Smooth muscle cell of the brain vasculature (primary cell): ENCODE results near the gene CACNA2D3.

Source experiments
- DNase-seq: peaks from one replicate; pipeline ENCODE4 v3.0.0-alpha.2; 2012; ENCODE audit warnings: low read depth, low spot score

The CACNA2D3 gene

GRCh38 chr3:54339608-54340007, 217.3 kb downstream of the CACNA2D3 start:
- DNase-seq, result no peak

DNA sequence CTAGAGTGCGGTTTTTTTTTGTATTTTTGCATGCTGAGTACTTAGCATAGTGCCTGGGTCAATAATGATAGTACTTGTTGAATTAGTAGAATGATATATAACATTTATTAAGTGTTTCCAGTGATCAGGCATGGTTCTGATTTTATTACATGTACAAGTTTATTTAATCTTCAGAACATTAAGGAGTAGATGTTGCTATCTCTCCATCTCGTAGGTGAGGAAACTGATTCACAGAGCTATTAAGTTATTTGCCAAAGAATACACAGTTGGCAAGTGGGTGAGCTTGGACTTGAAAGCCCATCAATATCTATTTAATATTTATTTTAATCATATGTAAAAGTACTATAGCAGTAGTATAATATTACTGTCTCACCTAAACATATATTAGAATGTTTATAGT, 219.5 kb downstream of the CACNA2D3 start:
- no peak for DNase-seq

- DNase-seq, result no peak
These were observed 220.3 kb downstream of the CACNA2D3 start for GRCh38 chr3:54342676-54343075.

DNA sequence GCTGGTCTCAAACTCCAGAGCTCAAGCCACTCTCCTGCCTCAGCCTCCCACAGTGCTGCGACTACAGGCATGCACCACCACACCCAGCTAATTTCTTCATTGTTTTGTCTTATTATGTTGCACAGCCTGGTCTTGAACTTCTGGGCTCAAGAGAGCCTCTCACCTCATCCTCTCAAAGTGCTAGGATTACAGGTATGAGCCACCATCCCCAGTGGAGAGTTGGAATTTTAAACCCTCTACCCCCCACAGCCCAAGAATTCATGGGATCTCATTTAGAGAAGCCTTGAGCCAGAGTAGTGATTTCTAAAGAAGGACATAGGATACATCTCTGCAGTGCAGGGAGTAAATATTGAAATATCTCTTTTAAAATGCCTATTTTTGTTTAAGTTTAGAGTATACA, 221.1 kb downstream of the CACNA2D3 start:
- DNase-seq, result no peak

DNA sequence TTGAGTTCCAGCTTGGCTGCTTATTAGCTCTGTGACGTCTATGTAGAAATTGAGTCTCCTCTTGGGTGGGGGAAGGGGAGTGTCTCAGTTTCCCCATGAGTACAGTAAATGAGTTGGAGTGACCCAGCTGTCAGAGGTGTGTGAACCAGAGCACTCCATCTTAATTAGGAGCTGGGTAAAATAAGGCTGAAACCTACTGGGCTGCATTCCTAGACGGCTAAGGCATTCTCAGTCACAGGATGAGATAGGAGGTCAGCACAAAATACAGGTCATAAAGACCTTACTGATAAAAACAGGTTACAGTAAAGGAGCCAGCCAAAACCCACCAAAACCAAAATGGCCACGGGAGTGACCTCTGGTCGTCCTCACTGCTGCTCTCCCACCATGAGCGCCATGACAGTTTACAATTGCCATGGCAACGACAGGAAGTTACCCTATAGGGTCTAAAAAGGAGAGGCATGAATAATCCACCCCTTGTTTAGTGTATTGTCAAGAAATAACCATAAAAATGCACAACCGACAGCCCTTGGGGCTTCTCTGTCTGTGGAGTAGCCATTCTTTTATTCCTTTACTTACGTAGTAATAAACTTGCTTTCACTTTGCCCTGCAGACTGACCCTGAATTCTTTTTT, 222.4 kb downstream of the CACNA2D3 start:
- DNase-seq, result no peak

DNA sequence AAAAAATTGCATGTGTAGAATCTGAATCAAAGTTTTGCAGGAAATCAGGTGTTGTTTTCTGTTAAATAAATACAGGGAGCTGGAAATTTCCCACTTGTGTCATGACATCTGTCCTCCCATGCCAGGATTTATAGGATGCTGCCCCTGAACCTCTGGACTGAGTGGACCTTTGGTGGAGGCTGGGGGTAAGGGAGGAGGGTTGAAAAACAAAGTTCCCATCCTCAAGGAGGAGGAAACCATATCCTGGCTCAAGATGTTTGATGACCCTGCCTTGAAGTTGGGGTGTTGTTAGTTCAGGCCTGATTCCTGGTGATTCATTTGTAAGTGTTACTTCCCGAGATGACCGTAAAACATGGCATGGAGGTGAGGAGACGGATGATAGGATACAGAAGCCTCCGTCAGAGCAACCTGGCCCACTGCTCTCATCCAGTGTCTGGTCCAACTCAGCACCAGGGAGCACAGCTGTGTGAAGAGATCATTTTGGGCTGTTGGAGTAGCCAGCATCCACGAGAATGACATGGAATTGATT, 223.6 kb downstream of the CACNA2D3 start:
- no peak for DNase-seq

GRCh38 chr3:54347060-54347459, 224.7 kb downstream of the CACNA2D3 start:
- DNase-seq, result no peak

DNA sequence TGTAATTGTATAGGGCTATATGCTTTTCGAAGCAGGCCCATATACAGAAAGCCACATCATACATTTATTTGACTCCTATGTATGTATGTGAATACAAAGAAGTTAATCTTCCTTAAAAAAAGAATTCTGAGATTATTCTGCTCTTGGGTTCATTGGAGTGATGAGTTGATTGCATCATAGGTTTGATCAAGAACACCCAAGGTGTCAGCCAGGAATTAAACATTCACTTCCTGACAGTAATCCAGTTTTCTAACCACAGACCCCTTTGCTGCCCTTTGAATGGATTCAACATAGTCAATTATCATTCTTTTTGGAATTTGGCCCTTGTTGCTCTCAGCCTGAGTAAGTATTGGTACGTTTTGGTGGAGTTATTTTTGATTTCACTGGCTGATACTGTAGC, 225.6 kb downstream of the CACNA2D3 start:
- no peak for DNase-seq

GRCh38 chr3:54349231-54349652, 226.9 kb downstream of the CACNA2D3 start:
- no peak for DNase-seq

GRCh38 chr3:54349691-54350090, 227.3 kb downstream of the CACNA2D3 start:
- no peak for DNase-seq

GRCh38 chr3:54353546-54353945, 231.2 kb downstream of the CACNA2D3 start:
- DNase-seq, result no peak

DNA sequence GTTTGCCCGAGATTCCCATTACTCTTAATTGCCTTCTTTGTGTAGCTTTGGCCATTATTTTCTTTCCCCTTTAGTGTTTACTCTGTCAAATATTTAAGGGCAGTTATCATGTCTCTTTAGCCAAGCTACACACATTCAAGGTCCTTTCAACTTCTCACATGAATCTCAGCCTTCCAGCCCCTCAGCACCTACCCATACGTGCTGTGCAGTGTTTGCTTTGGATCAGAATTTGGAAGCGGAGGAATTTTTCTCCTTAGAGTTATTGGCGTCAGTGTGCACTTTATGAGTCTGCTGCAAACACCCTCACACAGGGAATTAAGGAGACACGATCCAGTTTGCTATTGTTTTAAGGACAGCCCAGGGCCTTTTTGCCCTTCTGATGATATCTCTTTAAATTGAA, 231.6 kb downstream of the CACNA2D3 start:
- no peak for DNase-seq

GRCh38 chr3:54355800-54356199, 233.4 kb downstream of the CACNA2D3 start:
- no peak for DNase-seq

- no peak for DNase-seq
These were observed 234.1 kb downstream of the CACNA2D3 start for GRCh38 chr3:54356261-54357045.

GRCh38 chr3:54357301-54357700, 234.9 kb downstream of the CACNA2D3 start:
- DNase-seq, result no peak

DNA sequence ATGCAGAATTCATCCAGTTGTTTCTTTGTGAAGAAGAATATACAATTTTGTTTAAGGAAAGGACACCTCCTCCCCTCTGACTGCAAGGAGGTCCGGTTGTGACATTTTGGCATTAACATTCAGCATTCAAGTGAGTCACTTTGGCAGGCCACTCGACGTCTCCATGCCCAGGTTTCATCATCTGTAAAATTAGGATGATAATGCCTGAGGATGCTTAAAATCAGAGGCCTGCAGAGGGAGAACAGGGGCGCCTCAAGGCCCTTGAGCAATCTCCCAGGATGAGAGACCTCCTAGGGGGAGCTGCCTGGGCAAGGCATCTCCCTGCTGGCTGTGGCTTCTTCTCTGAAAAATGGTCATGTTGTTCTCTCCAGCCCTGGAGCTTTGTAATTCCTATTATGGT, 236.0 kb downstream of the CACNA2D3 start:
- no peak for DNase-seq

DNA sequence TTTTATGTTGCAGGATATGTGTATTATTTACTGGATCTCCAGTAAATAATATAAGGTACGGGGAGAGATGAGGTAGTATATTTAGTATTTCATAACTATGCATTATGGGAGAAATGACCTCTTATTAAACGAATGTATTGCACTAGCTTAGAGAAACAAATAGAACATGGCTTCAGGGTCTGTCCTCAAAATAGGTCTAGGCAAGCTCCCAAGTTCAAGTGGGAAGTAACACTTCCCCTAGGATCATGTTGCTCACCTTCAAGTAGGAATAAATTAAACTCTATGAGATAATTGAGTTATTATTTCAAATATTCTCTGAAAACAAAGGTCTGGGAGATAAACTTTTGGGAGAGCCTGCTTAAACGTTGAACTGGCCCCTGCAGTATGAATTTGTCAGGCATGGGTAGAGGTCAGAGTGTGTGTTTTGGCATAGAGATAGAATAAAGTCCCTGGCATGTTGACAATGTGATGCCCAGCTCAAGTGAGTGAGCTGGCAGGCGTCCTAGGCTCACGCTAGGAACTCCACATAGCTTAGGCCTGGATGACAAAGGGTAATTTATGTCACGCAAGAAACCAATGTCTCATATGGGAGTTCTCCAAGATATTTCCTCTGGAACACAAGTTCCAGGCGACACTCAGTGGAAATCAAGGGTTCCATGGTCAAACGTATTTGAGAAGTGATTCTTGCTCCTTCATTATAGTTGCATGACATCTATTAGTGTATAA, 236.8 kb downstream of the CACNA2D3 start:
- no peak for DNase-seq

DNA sequence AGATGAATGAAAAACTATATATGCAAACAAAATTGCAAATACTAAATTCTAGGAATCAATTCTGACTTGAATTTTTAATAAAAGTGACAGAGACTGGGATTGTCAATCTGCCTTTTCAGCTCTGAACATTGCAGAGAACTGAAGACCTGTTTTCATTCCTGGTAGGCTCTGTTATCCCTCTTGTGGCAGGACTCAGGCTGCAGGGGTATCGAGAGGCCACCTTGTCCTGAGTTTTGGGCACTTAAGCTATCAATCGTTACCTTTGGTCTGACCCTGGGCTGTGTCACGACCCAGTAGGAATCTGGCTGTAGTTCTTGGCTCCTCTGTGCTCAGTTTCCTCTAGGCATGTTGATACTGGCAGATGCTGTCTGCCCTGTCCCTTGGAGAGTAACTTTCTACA, 238.0 kb downstream of the CACNA2D3 start:
- DNase-seq, result no peak

GRCh38 chr3:54361746-54362283, 239.5 kb downstream of the CACNA2D3 start:
- no peak for DNase-seq

DNA sequence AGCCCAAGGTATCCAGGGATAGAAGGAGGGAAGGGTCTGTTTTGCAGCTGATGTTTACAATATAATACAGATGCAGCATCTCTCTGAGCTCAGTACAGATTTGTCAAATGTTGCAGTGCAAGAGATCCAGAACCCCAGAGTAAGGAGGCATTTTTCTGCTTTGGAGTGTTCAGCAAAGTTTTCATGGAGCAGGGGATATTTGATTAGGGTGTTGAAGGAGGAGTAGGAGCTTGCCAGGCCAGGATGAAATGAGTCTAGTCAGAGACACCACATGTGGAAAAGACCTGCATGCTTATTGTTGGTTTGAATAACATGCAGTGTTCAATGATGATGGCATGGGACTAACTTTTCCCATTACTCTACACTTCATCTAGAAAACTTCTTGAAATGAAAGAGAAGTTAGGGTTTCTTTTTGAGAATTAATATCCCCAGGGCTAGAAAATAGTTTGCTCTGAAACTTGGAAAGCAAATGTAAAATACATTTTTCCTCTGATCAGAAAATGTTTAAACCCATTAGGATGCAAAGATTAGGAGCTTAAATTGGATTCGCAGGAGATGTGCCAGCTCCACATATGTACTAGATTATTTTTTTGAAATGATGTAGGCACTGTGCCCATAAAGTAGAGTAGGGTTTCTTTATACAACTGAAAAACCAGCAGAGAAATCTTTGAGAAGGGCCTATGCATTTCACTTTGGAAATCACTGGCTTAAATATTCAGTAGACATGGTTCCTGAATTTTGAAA, 243.8 kb downstream of the CACNA2D3 start:
- DNase-seq, result no peak

- DNase-seq, result no peak
These were observed 244.5 kb downstream of the CACNA2D3 start for GRCh38 chr3:54366839-54367238.
